ENCODE results near the gene ATXN1. TPM values are rescaled to one million over a fixed set of nuclear protein-coding genes. Genes with fewer than 3 reads are reported as not detected.

Gene ATXN1
- total RNA-seq, 3 donors from 2014 or later, result 30.4 to 87.3 (median 50.1) TPM

- no peak for DNase-seq
- no peak for TF ChIP-seq CTCF (IDR thresholded peaks at IDR 0.05)
- no peak for ATAC-seq
- Histone ChIP-seq H3K9me3 (no peaks in the 10 kb centered on the region), H3K4me1 (ENCODE audit: low read depth) (peaks cover 9% of the 10 kb centered on the region), H3K4me3 (no peak overlapping the region), H3K36me3 (ENCODE audit: low read depth) (no peaks in the 10 kb centered on the region)
- intact Hi-C loops (cut with DNase I, micrococcal nuclease), result no loop called here
Measured at GRCh38 chr6:16326971-16327776, 434.1 kb downstream of the ATXN1 start.

- no peaks in the 10 kb centered on the region for H3K9me3 ChIP-seq
- intact Hi-C loops (cut with DNase I, micrococcal nuclease), result no loop called here
- no peak for TF ChIP-seq CTCF (IDR thresholded peaks at IDR 0.05)
- no peaks in the 10 kb centered on the region for H3K36me3 ChIP-seq (ENCODE audit: low read depth)
- H3K4me1 ChIP-seq (ENCODE audit: low read depth), result peaks cover 6% of the 10 kb centered on the region
- ATAC-seq (no peak), DNase-seq (no peak)
- H3K4me3 ChIP-seq, result no peak overlapping the region
Measured at GRCh38 chr6:16326531-16326930, 434.7 kb downstream of the ATXN1 start.

- ATAC-seq, result no peak
- no peak for TF ChIP-seq CTCF (IDR thresholded peaks at IDR 0.05)
- Histone ChIP-seq H3K4me1 (ENCODE audit: low read depth) (peaks cover 11% of the 10 kb centered on the region), H3K4me3 (no peak overlapping the region), H3K9me3 (no peaks in the 10 kb centered on the region), H3K36me3 (ENCODE audit: low read depth) (no peaks in the 10 kb centered on the region)
- intact Hi-C loops (cut with DNase I, micrococcal nuclease), result no loop called here
- no peak for DNase-seq
Measured at GRCh38 chr6:16324606-16325225, 436.5 kb downstream of the ATXN1 start.

- H3K9me3 ChIP-seq, result no peaks in the 10 kb centered on the region
- intact Hi-C loops (cut with DNase I, micrococcal nuclease), result no loop called here
- H3K4me1 ChIP-seq (ENCODE audit: low read depth), result peaks cover 11% of the 10 kb centered on the region
Measured at GRCh38 chr6:16324184-16324583, 437.1 kb downstream of the ATXN1 start.

GRCh38 chr6:16322666-16323312 lies 438.5 kb downstream of the ATXN1 start:
- ATAC-seq (peak; percentile 72), DNase-seq (peak; percentile 58 to 75 (median 61))
- H3K4me3 ChIP-seq, result no peak overlapping the region
- intact Hi-C loops (cut with DNase I, micrococcal nuclease), result no loop called here
- no peaks in the 10 kb centered on the region for H3K36me3 ChIP-seq (ENCODE audit: low read depth)
- H3K9me3 ChIP-seq, result no peaks in the 10 kb centered on the region
- peaks cover 11% of the 10 kb centered on the region for H3K4me1 ChIP-seq (ENCODE audit: low read depth)
- TF ChIP-seq CTCF (IDR thresholded peaks at IDR 0.05), result no peak

More at GRCh38 chr6:16324184-16324583, 437.1 kb downstream of the ATXN1 start:
- H3K36me3 ChIP-seq (ENCODE audit: low read depth), result no peaks in the 10 kb centered on the region
- DNase-seq (no peak), ATAC-seq (no peak)
- TF ChIP-seq CTCF (IDR thresholded peaks at IDR 0.05), result no peak
- H3K4me3 ChIP-seq, result no peak overlapping the region

Data from mucosa of descending colon (tissue), 3 donors.